Neuronal stem cell (in vitro differentiated cells): ENCODE results near the gene TTC38.

Experiments used
- DNase-seq: peaks from one replicate; pipeline ENCODE4 v3.0.0-alpha.2; 2013; ENCODE audit warnings: low spot score
- H2AFZ ChIP-seq: one replicate; pipeline ENCODE4 v1.6.1; 2013; ENCODE audit warnings: mild to moderate bottlenecking, low read length, inconsistent platforms
- H2AK5ac ChIP-seq: 2 replicates; pipeline ENCODE4 v1.6.1; 2013; ENCODE audit warnings: low read depth, mild to moderate bottlenecking, inconsistent platforms, low read length, moderate library complexity, mixed read lengths
- H2BK120ac ChIP-seq: 2 replicates; pipeline ENCODE4 v1.6.1; 2013; ENCODE audit warnings: low read depth, mild to moderate bottlenecking, inconsistent platforms, low read length, moderate library complexity, mixed read lengths
- H2BK12ac ChIP-seq: one replicate; pipeline ENCODE4 v1.6.1; 2013; ENCODE audit warnings: low read length, inconsistent platforms
- H2BK15ac ChIP-seq: 2 replicates; pipeline ENCODE4 v1.6.1; 2013; ENCODE audit warnings: mild to moderate bottlenecking, low read length, inconsistent platforms, mixed read lengths
- H2BK5ac ChIP-seq: one replicate; pipeline ENCODE4 v1.6.1; 2013; ENCODE audit warnings: inconsistent platforms, mild to moderate bottlenecking, low read length, moderate library complexity
- H3K14ac ChIP-seq: one replicate; pipeline ENCODE4 v1.6.1; 2013; ENCODE audit warnings: low read length, inconsistent platforms
- H3K18ac ChIP-seq: 2 replicates; pipeline ENCODE4 v1.6.1; 2013; ENCODE audit warnings: low read length, inconsistent platforms
- H3K23ac ChIP-seq: 2 replicates; pipeline ENCODE4 v1.6.1; 2013; ENCODE audit warnings: low read depth, mild to moderate bottlenecking, mixed read lengths, low read length, inconsistent platforms; ENCODE audit not compliant: poor library complexity
- H3K27ac ChIP-seq: replicated peaks from 3 replicates; pipeline ENCODE4 v1.5.1; 2013; ENCODE audit warnings: low read length, inconsistent platforms
- H3K27me3 ChIP-seq, 3 experiments: 2 replicates each; pipeline ENCODE4 v1.6.1; 2013; ENCODE audit warnings: low read length in 3 of 3, mild to moderate bottlenecking in 2 of 3, inconsistent platforms in 1 of 3, low read depth in 1 of 3, mixed read lengths in 1 of 3, moderate library complexity in 1 of 3; ENCODE audit not compliant: control insufficient read depth in 3 of 3, insufficient read depth in 3 of 3
- H3K36me3 ChIP-seq, 2 donors: replicated peaks in 1 of 2; 2 replicates each; pipeline ENCODE4 v1.6.1; 2013; ENCODE audit warnings: low read length in 2 of 2; ENCODE audit not compliant: control insufficient read depth in 2 of 2, insufficient read depth in 2 of 2
- H3K4ac ChIP-seq: 2 replicates; pipeline ENCODE4 v1.6.1; 2013; ENCODE audit warnings: inconsistent platforms, mild to moderate bottlenecking, low read length, moderate library complexity
- H3K4me1 ChIP-seq, 2 donors: 1 replicate in 1 of 2; 2 replicates in 1 of 2; pipeline ENCODE4 v1.6.1; 2013; ENCODE audit warnings: low read length in 2 of 2, low read depth in 1 of 2; ENCODE audit not compliant: control insufficient read depth in 2 of 2, insufficient read depth in 1 of 2
- H3K4me2 ChIP-seq: one replicate; pipeline ENCODE4 v1.6.1; 2013; ENCODE audit warnings: mild to moderate bottlenecking, low read length, inconsistent platforms; ENCODE audit not compliant: insufficient read depth, poor library complexity, severe bottlenecking
- H3K4me3 ChIP-seq, 2 donors: 2 replicates each; pipeline ENCODE4 v1.5.1; 2013; ENCODE audit warnings: low read length in 2 of 2, mild to moderate bottlenecking in 2 of 2, inconsistent platforms in 1 of 2, moderate library complexity in 1 of 2
- H3K79me1 ChIP-seq: one replicate; pipeline ENCODE4 v1.6.1; 2013; ENCODE audit warnings: low read depth, mild to moderate bottlenecking, inconsistent platforms, low read length, moderate library complexity
- H3K9ac ChIP-seq: one replicate; pipeline ENCODE4 v1.6.1; 2013; ENCODE audit warnings: mild to moderate bottlenecking, low read depth, low read length, inconsistent platforms; ENCODE audit not compliant: poor library complexity
- H3K9me3 ChIP-seq, 2 donors: replicated peaks in 1 of 2; 2 replicates each; pipeline versions ENCODE3 to v1.6.1; 2013; ENCODE audit warnings: low read length in 2 of 2, mild to moderate bottlenecking in 2 of 2, inconsistent platforms in 1 of 2, low read depth in 1 of 2, mixed read lengths in 1 of 2, moderate library complexity in 1 of 2; ENCODE audit not compliant: control insufficient read depth in 2 of 2, insufficient read depth in 1 of 2
- H4K8ac ChIP-seq: one replicate; pipeline ENCODE4 v1.6.1; 2013; ENCODE audit warnings: low read depth, mild to moderate bottlenecking, inconsistent platforms, low read length, moderate library complexity
- H4K91ac ChIP-seq: one replicate; pipeline ENCODE4 v1.6.1; 2013; ENCODE audit warnings: low read length, low read depth, mild to moderate bottlenecking, inconsistent platforms; ENCODE audit not compliant: poor library complexity
- WGBS, 2 donors: extraction: QIAGEN DNeasy Blood & Tissue Kit; methylation state at CpG; one replicate each; pipeline ENCODE4 v1.1.7; 2013; ENCODE audit warnings: missing lambda C conversion rate in 2 of 2, mixed read lengths in 1 of 2; ENCODE audit not compliant: insufficient read length in 2 of 2, insufficient replicate concordance in 1 of 2; ENCODE audit errors: extremely low coverage in 2 of 2; 5-methylcytosine and 5-hydroxymethylcytosine counted together

Gene TTC38

DNA sequence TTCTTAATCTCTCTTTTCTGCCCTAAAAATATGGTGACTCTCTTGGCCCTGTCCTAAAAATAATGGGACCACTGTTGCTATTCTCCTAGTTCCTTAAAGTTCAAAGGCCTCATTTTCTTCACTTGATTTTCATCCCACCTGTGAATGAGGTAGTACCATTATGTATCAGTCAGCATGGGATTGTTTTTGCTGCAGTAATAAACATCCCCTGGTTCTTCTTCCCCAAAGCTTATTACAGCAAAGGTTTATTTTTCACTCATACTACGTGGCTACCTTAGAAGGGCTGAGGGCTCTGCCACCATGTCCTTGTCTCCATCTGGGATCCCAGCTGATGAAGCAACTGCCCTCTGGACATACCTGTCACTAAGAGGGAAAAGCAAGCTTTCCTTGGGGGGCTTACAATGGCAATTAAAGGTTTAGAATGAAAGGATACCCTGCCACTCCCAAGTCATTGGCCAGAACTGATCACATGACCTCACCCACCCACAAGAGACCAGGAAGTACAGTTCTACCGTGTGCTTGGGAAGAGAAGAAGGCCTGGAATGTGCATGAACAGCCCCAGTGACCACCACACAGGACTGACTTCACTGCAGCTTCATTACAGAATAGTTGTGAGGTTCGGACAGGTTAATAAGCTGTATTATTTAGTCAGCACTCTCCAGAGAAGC lies 7.8 kb downstream of the TTC38 start:
- DNase-seq: no peak
- H2BK5ac ChIP-seq: no peak overlapping the region
- no peaks in the 10 kb centered on the region for H3K27me3 ChIP-seq
- no peak overlapping the region for H4K8ac ChIP-seq
- H3K4me2 ChIP-seq: no peak overlapping the region
- peaks cover 2 to 8% of the 10 kb centered on the region in 2 donors for H3K9me3 ChIP-seq
- H2BK15ac ChIP-seq: no peak overlapping the region
- no peak overlapping the region for H2BK12ac ChIP-seq
- H3K79me1 ChIP-seq: no peaks in the 10 kb centered on the region
- H3K18ac ChIP-seq: no peak overlapping the region
- no peak overlapping the region for H3K4ac ChIP-seq
- no peak overlapping the region for H3K4me3 ChIP-seq
- no CpG with 5 or more reads among the region's 3 CpGs for WGBS, 2 donors
- no peak overlapping the region for H3K27ac ChIP-seq
- no peak overlapping the region for H3K23ac ChIP-seq
- H3K14ac ChIP-seq: no peak overlapping the region
- H3K36me3 ChIP-seq: peaks cover 25 to 87% of the 10 kb centered on the region in 2 donors
- no peak overlapping the region for H4K91ac ChIP-seq
- no peak overlapping the region for H2AK5ac ChIP-seq
- no peak overlapping the region for H2AFZ ChIP-seq
- H2BK120ac ChIP-seq: no peak overlapping the region
- H3K9ac ChIP-seq: no peak overlapping the region
- no peaks in the 10 kb centered on the region for H3K4me1 ChIP-seq

DNA sequence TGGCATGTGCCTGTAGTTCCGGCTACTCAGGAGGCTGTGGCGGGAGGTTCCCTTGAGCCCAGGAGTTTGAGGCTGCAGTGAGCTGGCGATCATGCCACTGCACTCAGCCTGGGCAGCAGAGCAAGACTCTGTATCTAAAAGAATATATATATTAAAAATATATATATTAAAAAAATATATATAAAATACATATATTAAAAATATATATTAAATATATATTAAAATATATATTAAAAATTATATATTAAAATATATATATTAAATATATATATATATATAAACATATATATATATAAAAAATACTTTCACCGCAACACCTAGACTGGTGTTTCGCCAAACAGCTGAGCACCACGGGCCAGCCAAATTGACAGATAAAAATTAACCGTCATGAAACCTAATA lies 8.8 kb downstream of the TTC38 start:
- WGBS, 2 donors: no CpG with 5 or more reads among the region's 7 CpGs

DNA sequence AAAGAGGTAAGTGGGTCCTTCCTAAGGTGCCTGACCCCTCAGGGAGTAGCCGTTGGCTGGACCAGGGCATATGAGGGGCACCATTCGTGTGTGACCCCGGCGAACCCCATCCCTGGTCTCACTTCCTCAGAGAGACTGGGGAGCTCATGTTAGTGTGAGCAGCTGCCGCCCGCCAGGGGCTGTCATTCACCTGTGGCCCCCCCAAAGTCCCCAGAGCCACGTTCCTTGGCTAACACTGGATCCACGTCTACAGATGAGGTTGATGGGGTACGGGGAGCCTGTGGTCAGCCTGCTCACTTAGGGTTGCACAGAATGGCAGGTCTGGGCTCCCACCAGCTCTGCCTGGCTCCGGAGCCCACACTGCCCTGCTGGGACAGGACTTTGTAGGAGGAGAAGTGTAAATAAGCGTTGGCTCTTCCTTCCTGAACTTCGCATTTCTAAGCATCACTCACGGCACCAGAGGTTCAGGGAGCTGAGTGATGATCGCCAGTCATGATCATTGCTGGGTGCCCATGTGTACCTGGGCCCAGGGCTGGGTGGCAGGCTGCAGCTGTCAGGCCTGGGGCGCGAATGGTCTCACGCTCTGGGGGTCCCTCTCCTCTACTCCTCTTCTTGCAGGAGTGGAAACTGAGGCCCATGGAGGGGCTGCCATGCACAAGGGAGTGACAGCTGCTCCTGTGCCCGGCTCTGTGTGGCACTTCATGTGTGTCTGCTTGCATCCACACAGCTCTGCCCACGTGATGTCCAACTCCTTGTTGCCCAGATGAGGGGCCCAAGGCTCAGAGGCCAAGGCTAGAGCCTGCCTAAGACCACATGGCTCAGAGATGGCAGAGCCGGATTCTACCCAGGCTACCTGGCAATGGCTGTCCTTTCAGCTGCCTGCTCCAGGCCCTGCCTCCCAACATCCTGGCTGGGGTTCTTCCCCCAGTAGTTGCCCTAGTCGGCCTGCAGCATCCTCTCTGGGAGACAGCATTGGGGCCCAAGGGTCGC lies 11.1 kb downstream of the TTC38 start:
- DNase-seq: no peak
- H3K79me1 ChIP-seq: peaks cover 2% of the 10 kb centered on the region
- H3K27me3 ChIP-seq: no peaks in the 10 kb centered on the region
- H3K4me2 ChIP-seq: no peak overlapping the region
- H3K18ac ChIP-seq: no peak overlapping the region
- H2BK120ac ChIP-seq: no peak overlapping the region
- H2BK15ac ChIP-seq: no peak overlapping the region
- H3K4me3 ChIP-seq: no peak overlapping the region
- no peak overlapping the region for H2AK5ac ChIP-seq
- peak overlapping the region; percentile 17 for H3K14ac ChIP-seq
- H2BK5ac ChIP-seq: no peak overlapping the region
- H3K36me3 ChIP-seq: peaks cover 21 to 91% of the 10 kb centered on the region in 2 donors
- H2BK12ac ChIP-seq: no peak overlapping the region
- H3K4ac ChIP-seq: peak overlapping the region; percentile 14
- no peaks in the 10 kb centered on the region for H3K4me1 ChIP-seq
- no peak overlapping the region for H2AFZ ChIP-seq
- no peak overlapping the region for H3K9ac ChIP-seq
- no peak overlapping the region for H4K8ac ChIP-seq
- H3K9me3 ChIP-seq: peaks cover 2 to 8% of the 10 kb centered on the region in 2 donors
- H4K91ac ChIP-seq: no peak overlapping the region
- H3K23ac ChIP-seq: no peak overlapping the region
- H3K27ac ChIP-seq: no peak overlapping the region
- no CpG with 5 or more reads among the region's 22 CpGs for WGBS, 2 donors

More for the DNA sequence above, 8.8 kb downstream of the TTC38 start:
- H2AFZ ChIP-seq: no peak overlapping the region
- H2BK120ac ChIP-seq: no peak overlapping the region
- no peak overlapping the region for H2BK5ac ChIP-seq
- H2BK12ac ChIP-seq: no peak overlapping the region
- no peak overlapping the region for H3K4me2 ChIP-seq
- no peak overlapping the region for H2AK5ac ChIP-seq
- no peak overlapping the region for H3K4ac ChIP-seq
- H4K91ac ChIP-seq: no peak overlapping the region
- H3K9ac ChIP-seq: no peak overlapping the region
- no peak overlapping the region for H3K4me3 ChIP-seq
- no peak overlapping the region for H3K14ac ChIP-seq
- H3K36me3 ChIP-seq: peaks cover 26 to 95% of the 10 kb centered on the region in 2 donors
- H3K27ac ChIP-seq: no peak overlapping the region
- H3K79me1 ChIP-seq: peaks cover 2% of the 10 kb centered on the region
- H3K23ac ChIP-seq: no peak overlapping the region
- H3K27me3 ChIP-seq: no peaks in the 10 kb centered on the region
- peaks cover 2 to 8% of the 10 kb centered on the region in 2 donors for H3K9me3 ChIP-seq
- H4K8ac ChIP-seq: no peak overlapping the region
- no peak for DNase-seq
- H3K18ac ChIP-seq: no peak overlapping the region
- no peaks in the 10 kb centered on the region for H3K4me1 ChIP-seq
- H2BK15ac ChIP-seq: no peak overlapping the region
